Fibroblast of lung (primary cell): Measurements from ENCODE around the gene MYOM1. TPM values are rescaled to one million over a fixed set of nuclear protein-coding genes. Genes with fewer than 3 reads are reported as not detected.

Experiments used
- DNase-seq, 2 donors: peaks; one replicate each; pipeline versions ENCODE4 v3.0.0 to v3.0.0-alpha.2; 2010; ENCODE audit warnings: low read depth in 2 of 2
- H2AFZ ChIP-seq: 2 replicates; pipeline ENCODE4 v1.5.1; 2012; ENCODE audit warnings: low read length, control low read depth, inconsistent platforms
- H3K27ac ChIP-seq: 2 replicates; pipeline ENCODE4 v1.5.1; 2011; ENCODE audit warnings: low read length, control low read depth; ENCODE audit not compliant: insufficient read depth
- H3K27me3 ChIP-seq: 2 replicates; pipeline ENCODE4 v1.5.1; 2011; ENCODE audit warnings: mild to moderate bottlenecking, low read length; ENCODE audit not compliant: control insufficient read depth, insufficient read depth
- H3K36me3 ChIP-seq: 2 replicates; pipeline ENCODE4 v1.5.1; 2011; ENCODE audit warnings: low read length; ENCODE audit not compliant: control insufficient read depth, insufficient read depth
- H3K4me1 ChIP-seq: 2 replicates; pipeline ENCODE4 v1.5.1; 2011; ENCODE audit warnings: low read length; ENCODE audit not compliant: control insufficient read depth, insufficient read depth; ENCODE audit errors: extremely low read depth
- H3K4me2 ChIP-seq: 2 replicates; pipeline ENCODE4 v1.5.1; 2011; ENCODE audit warnings: low read length, control low read depth; ENCODE audit not compliant: insufficient read depth; ENCODE audit errors: extremely low read depth
- H3K4me3 ChIP-seq, 4 experiments: fragments of 200-600 bp in 1 of 4; sonication (generic) in 1 of 4; replicated peaks in 1 of 4; 2 replicates each; pipeline ENCODE4 v1.5.1; 2011 to 2016; ENCODE audit warnings: low read length in 4 of 4, low read depth in 3 of 4, mild to moderate bottlenecking in 3 of 4, control low read depth in 2 of 4, inconsistent platforms in 1 of 4, mixed read lengths in 1 of 4; ENCODE audit not compliant: insufficient read depth in 1 of 4; ENCODE audit errors: control extremely low read depth in 1 of 4
- H3K79me2 ChIP-seq: 2 replicates; pipeline ENCODE4 v1.5.1; 2012; ENCODE audit warnings: mild to moderate bottlenecking, low read length, inconsistent platforms; ENCODE audit not compliant: control insufficient read depth, insufficient read depth
- H3K9ac ChIP-seq: 2 replicates; pipeline ENCODE4 v1.5.1; 2011; ENCODE audit warnings: mild to moderate bottlenecking, low read length, control low read depth; ENCODE audit not compliant: insufficient read depth
- H3K9me3 ChIP-seq: 2 replicates; pipeline ENCODE4 v1.5.1; 2012; ENCODE audit warnings: low read depth, low read length; ENCODE audit not compliant: control insufficient read depth, insufficient read depth
- H4K20me1 ChIP-seq: 2 replicates; pipeline ENCODE4 v1.5.1; 2011; ENCODE audit warnings: low read length; ENCODE audit not compliant: control insufficient read depth, insufficient read depth; ENCODE audit errors: extremely low read depth
- CTCF ChIP-seq, 2 donors: IDR thresholded peaks in 1 of 2; conservative IDR thresholded peaks in 1 of 2; 1 replicate in 1 of 2; 2 replicates in 1 of 2; pipeline ENCODE4 v1.5.1; 2011 to 2012; ENCODE audit warnings: low read length in 2 of 2, control low read depth in 1 of 2, inconsistent platforms in 1 of 2, low read depth in 1 of 2, mild to moderate bottlenecking in 1 of 2
- EZH2 ChIP-seq: IDR thresholded peaks from 2 replicates; pipeline ENCODE4 v1.5.1; 2012; ENCODE audit warnings: low read length, control low read depth, mild to moderate bottlenecking; ENCODE audit errors: missing control alignments
- polyA plus RNA-seq, 2 donors: library from polyadenylated mRNA; depleted of rRNA in 1 of 2; stranded (reverse) in 1 of 2; unstranded in 1 of 2; fragments of >200 nt; gene quantifications; 2 replicates each; pipeline ENCODE4 v1.2.1, GENCODE V29; 2011 to 2012; ENCODE audit warnings: missing spikeins in 1 of 2
- total RNA-seq: library from RNA; depleted of rRNA; stranded (reverse); fragments of >200 nt; gene quantifications from 2 replicates; pipeline ENCODE4 v1.2.1, GENCODE V29; 2014

The MYOM1 gene
- total and polyA plus RNA-seq, 2 donors (not counting 1 experiment from before 2014, with no cell fraction given) = 0.07 to 0.83 TPM

DNA sequence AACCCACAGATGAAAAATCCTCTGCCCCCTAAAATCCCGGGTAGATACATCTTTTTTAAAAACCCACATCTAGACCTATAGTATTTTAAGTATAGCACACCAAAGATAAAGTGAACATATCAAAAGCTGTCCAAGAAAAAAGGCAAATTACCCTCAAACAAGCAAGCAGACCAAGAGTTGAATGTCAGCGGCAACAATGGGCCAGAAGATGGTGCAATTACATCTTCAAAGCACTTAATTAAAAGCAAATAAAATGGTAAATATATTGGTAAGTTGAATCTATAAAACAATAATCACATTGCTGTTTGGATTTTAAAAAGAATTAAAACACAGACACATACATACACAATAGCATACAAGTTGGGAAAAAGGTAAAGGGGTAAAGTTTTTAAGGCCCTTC is 98.5 kb downstream of the MYOM1 start:
- Histone ChIP-seq H3K27ac (no peak overlapping the region), H3K4me1 (no peaks in the 10 kb centered on the region), H3K27me3 (no peaks in the 10 kb centered on the region), H2AFZ (no peak overlapping the region), H3K9ac (no peak overlapping the region), H3K9me3 (no peaks in the 10 kb centered on the region), H3K79me2 (no peaks in the 10 kb centered on the region), H3K4me3 (no peak overlapping the region), H4K20me1 (no peaks in the 10 kb centered on the region), H3K4me2 (no peak overlapping the region), H3K36me3 (no peaks in the 10 kb centered on the region)
- TF ChIP-seq CTCF (conservative IDR thresholded peaks at IDR 0.05 in 1 of 2, IDR thresholded peaks at IDR 0.05 in 1 of 2; ENCODE audit: low read depth in 1 of 2, low read length in 2 of 2) (peak in 1 of 2 donors; percentile 14), EZH2 (no peak)
- peak in 1 of 2 donors; percentile 29 for DNase-seq

- Histone ChIP-seq H2AFZ (no peak overlapping the region), H3K27ac (no peak overlapping the region), H3K36me3 (no peaks in the 10 kb centered on the region), H3K9me3 (no peaks in the 10 kb centered on the region), H3K4me3 (no peak overlapping the region), H3K79me2 (no peaks in the 10 kb centered on the region), H3K4me2 (no peak overlapping the region), H3K4me1 (no peaks in the 10 kb centered on the region), H3K27me3 (no peaks in the 10 kb centered on the region), H3K9ac (no peak overlapping the region), H4K20me1 (no peaks in the 10 kb centered on the region)
- TF ChIP-seq CTCF (conservative IDR thresholded peaks at IDR 0.05 in 1 of 2, IDR thresholded peaks at IDR 0.05 in 1 of 2; ENCODE audit: low read depth in 1 of 2, low read length in 2 of 2) (no peak), EZH2 (no peak)
- DNase-seq = no peak
These were observed 99.4 kb downstream of the MYOM1 start for GRCh38 chr18:3120356-3120755.

GRCh38 chr18:3119401-3120341 is 100.1 kb downstream of the MYOM1 start:
- H4K20me1 ChIP-seq = no peaks in the 10 kb centered on the region
- no peaks in the 10 kb centered on the region for H3K4me1 ChIP-seq
- H2AFZ ChIP-seq = no peak overlapping the region
- no peaks in the 10 kb centered on the region for H3K36me3 ChIP-seq
- H3K4me3 ChIP-seq = no peak overlapping the region
- H3K9ac ChIP-seq = no peak overlapping the region
- peak in 1 of 2 donors; percentile 16 for DNase-seq
- H3K79me2 ChIP-seq = no peaks in the 10 kb centered on the region
- no peaks in the 10 kb centered on the region for H3K9me3 ChIP-seq
- H3K27me3 ChIP-seq = no peaks in the 10 kb centered on the region
- H3K27ac ChIP-seq = no peak overlapping the region
- H3K4me2 ChIP-seq = no peak overlapping the region
- no peak for TF ChIP-seq CTCF (conservative IDR thresholded peaks at IDR 0.05 in 1 of 2, IDR thresholded peaks at IDR 0.05 in 1 of 2; ENCODE audit: low read depth in 1 of 2, low read length in 2 of 2)
- TF ChIP-seq EZH2 = no peak
